Esophagus squamous epithelium (tissue), 5 donors: ENCODE results near the gene HTR2A. TPM values are rescaled to one million over a fixed set of nuclear protein-coding genes. Genes with fewer than 3 reads are reported as not detected.
"Not testable (repeated sequence)": the region's sequence is repeated elsewhere in the genome, so short reads cannot be mapped to it uniquely, and the experiment has no call there.

Experiments
- DNase-seq: peaks from one replicate; lab custom pipeline; 2025; lab: John Stamatoyannopoulos, UW
- H3K27ac ChIP-seq, 4 donors: fragments of 200-600 bp; sonication (generic); one replicate each; pipeline ENCODE4 v1.5.1; 2016 to 2019; ENCODE audit warnings: mild to moderate bottlenecking in 1 of 4
- H3K27me3 ChIP-seq, 4 donors: fragments of 200-600 bp; sonication (generic); 1 replicate in 3 of 4; 2 replicates in 1 of 4; pipeline versions ENCODE4 v1.5.1 to v1.6.0; 2017 to 2021; ENCODE audit warnings: antibody characterized with exemption in 1 of 4
- H3K36me3 ChIP-seq, 3 donors: fragments of 200-600 bp; sonication (generic); one replicate each; pipeline ENCODE4 v1.5.1; 2016 to 2019
- H3K4me1 ChIP-seq, 3 donors: fragments of 200-600 bp; sonication (generic); one replicate each; pipeline ENCODE4 v1.5.1; 2017 to 2019
- H3K4me3 ChIP-seq, 4 donors: fragments of 200-600 bp; sonication (generic); 1 replicate in 3 of 4; 2 replicates in 1 of 4; pipeline ENCODE4 v1.5.1; 2016 to 2019; ENCODE audit warnings: mild to moderate bottlenecking in 2 of 4, moderate library complexity in 1 of 4
- H3K9me3 ChIP-seq, 3 donors: fragments of 200-600 bp; sonication (generic); one replicate each; pipeline ENCODE4 v1.5.1; 2016 to 2019
- CTCF ChIP-seq, 6 experiments: fragments of 450-650 bp in 4 of 6; fragments of 200-600 bp in 2 of 6; sonication (generic) in 2 of 6; IDR thresholded peaks; one replicate each; pipeline ENCODE4 v1.5.1; 2016 to 2019; ENCODE audit warnings: antibody characterized with exemption in 6 of 6, mild to moderate bottlenecking in 4 of 6, moderate library complexity in 4 of 6
- POLR2A ChIP-seq, 4 donors: fragments of 450-650 bp; IDR thresholded peaks; one replicate each; pipeline ENCODE4 v1.6.1; 2017; ENCODE audit warnings: antibody characterized with exemption in 4 of 4, mild to moderate bottlenecking in 4 of 4, moderate library complexity in 3 of 4
- WGBS, 2 donors: methylation state at CpG; one replicate each; pipeline ENCODE4 v1.1.5; 2018; 5-methylcytosine and 5-hydroxymethylcytosine counted together
- intact Hi-C: fragments of 100-400 bp; cut with DNase I; formaldehyde crosslinking; loops from one replicate; pipeline ENCODE4 v1.15.0; 2022
- total RNA-seq, 4 donors: library from RNA; depleted of rRNA; stranded (reverse); fragments of >200 nt; gene quantifications; one replicate each; pipeline ENCODE4 v1.1.0, GENCODE V29; 2016
- donor health status: DM: yes; HTN: yes; CAD: no.

HTR2A gene
- total RNA-seq, 4 donors from 2014 or later: 0.03 to 0.19 TPM; not detected in 2

GRCh38 chr13:46812301-46812797 is 84.5 kb downstream of the HTR2A start:
- Histone ChIP-seq H3K27ac (no peak overlapping the region), H3K9me3 (peaks cover 0 to 11% (median 0%) of the 10 kb centered on the region in 3 donors), H3K4me1 (no peaks in the 10 kb centered on the region), H3K36me3 (no peaks in the 10 kb centered on the region), H3K4me3 (no peak overlapping the region), H3K27me3 (peaks cover 0 to 3% (median 0%) of the 10 kb centered on the region in 4 donors)
- no peak for DNase-seq
- TF ChIP-seq POLR2A (IDR thresholded peaks at IDR 0.05) (no peak), CTCF (IDR thresholded peaks at IDR 0.05) (no peak)
- intact Hi-C loops: no loop called here

GRCh38 chr13:46810440-46810839 is 86.4 kb downstream of the HTR2A start:
- intact Hi-C loops: no loop called here
- 87% methylated on average over 5 of the region's 5 CpGs for WGBS, 2 donors

GRCh38 chr13:46804921-46805320 is 91.9 kb downstream of the HTR2A start:
- 60 to 91% methylated on average over 1 of the region's 1 CpG for WGBS, 2 donors
- DNase-seq, H3K27me3 ChIP-seq, H3K4me3 ChIP-seq, H3K4me1 ChIP-seq, intact Hi-C loops, H3K36me3 ChIP-seq, H3K9me3 ChIP-seq, H3K27ac ChIP-seq: not testable (repeated sequence)

More at GRCh38 chr13:46810440-46810839, 86.4 kb downstream of the HTR2A start:
- no peak for DNase-seq
- no peaks in the 10 kb centered on the region for H3K4me1 ChIP-seq
- no peaks in the 10 kb centered on the region for H3K36me3 ChIP-seq
- peaks cover 0 to 11% (median 0%) of the 10 kb centered on the region in 3 donors for H3K9me3 ChIP-seq
- peaks cover 0 to 3% (median 0%) of the 10 kb centered on the region in 4 donors for H3K27me3 ChIP-seq
- H3K4me3 ChIP-seq: no peak overlapping the region
- TF ChIP-seq POLR2A (IDR thresholded peaks at IDR 0.05) (no peak), CTCF (IDR thresholded peaks at IDR 0.05) (no peak)
- H3K27ac ChIP-seq: no peak overlapping the region

GRCh38 chr13:46804391-46804815 is 92.5 kb downstream of the HTR2A start:
- DNase-seq: no peak
- Histone ChIP-seq H3K27me3 (no peaks in the 10 kb centered on the region), H3K4me1 (no peaks in the 10 kb centered on the region), H3K36me3 (no peaks in the 10 kb centered on the region), H3K9me3 (no peaks in the 10 kb centered on the region), H3K4me3 (no peak overlapping the region), H3K27ac (no peak overlapping the region)
- no peak for TF ChIP-seq CTCF (IDR thresholded peaks at IDR 0.05)
- no peak for TF ChIP-seq POLR2A (IDR thresholded peaks at IDR 0.05)
- 63 to 71% methylated on average over 2 to 3 of the region's 3 CpGs for WGBS, 2 donors
- intact Hi-C loops: no loop called here

- no peak overlapping the region for H3K27ac ChIP-seq
- 89 to 92% methylated on average over 4 to 5 of the region's 5 CpGs for WGBS, 2 donors
- H3K4me1 ChIP-seq: no peaks in the 10 kb centered on the region
- H3K36me3 ChIP-seq: no peaks in the 10 kb centered on the region
- TF ChIP-seq POLR2A (IDR thresholded peaks at IDR 0.05): no peak
- TF ChIP-seq CTCF (IDR thresholded peaks at IDR 0.05): no peak
- no peaks in the 10 kb centered on the region for H3K27me3 ChIP-seq
- DNase-seq: no peak
- no peaks in the 10 kb centered on the region for H3K9me3 ChIP-seq
- intact Hi-C loops: no loop called here
- H3K4me3 ChIP-seq: no peak overlapping the region
Observed at GRCh38 chr13:46803586-46803985, 93.3 kb downstream of the HTR2A start.

- H3K9me3 ChIP-seq: no peaks in the 10 kb centered on the region
Observed at GRCh38 chr13:46801858-46802257, 95.0 kb downstream of the HTR2A start.

More at GRCh38 chr13:46801858-46802257, 95.0 kb downstream of the HTR2A start:
- Histone ChIP-seq H3K4me1 (peaks cover 0 to 8% (median 3%) of the 10 kb centered on the region in 3 donors), H3K27ac (no peak overlapping the region), H3K27me3 (no peaks in the 10 kb centered on the region), H3K4me3 (no peak overlapping the region), H3K36me3 (no peaks in the 10 kb centered on the region)
- WGBS, 2 donors: 21 to 50% methylated on average over 1 of the region's 1 CpG
- intact Hi-C loops: no loop called here
- no peak for DNase-seq
- TF ChIP-seq CTCF (IDR thresholded peaks at IDR 0.05) (no peak), POLR2A (IDR thresholded peaks at IDR 0.05) (no peak)
